Measurements from ENCODE around the gene LAMC3. TPM values are rescaled to one million over a fixed set of nuclear protein-coding genes. Genes with fewer than 3 reads are reported as not detected.
"Not testable (repeated sequence)": the region's sequence is repeated elsewhere in the genome, so short reads cannot be mapped to it uniquely, and the experiment has no call there.

The LAMC3 gene
- total and polyA plus RNA-seq, 5 donors, result 0.51 to 2.6 (median 1.4) TPM

- ATAC-seq, result no peak
- DNase-seq, result no peak
- H3K4me1 ChIP-seq (ENCODE audit: control insufficient read depth, insufficient read depth, low read length), result peaks cover 2% of the 10 kb centered on the region
- H3K27ac ChIP-seq (ENCODE audit: low read length), result no peak overlapping the region
- no peak overlapping the region for H3K4me3 ChIP-seq (ENCODE audit: low read length)
- WGBS, result 70% methylated on average over 10 of the region's 10 CpGs
- intact Hi-C loops (cut with DNase I), result no loop called here
- no peaks in the 10 kb centered on the region for H3K27me3 ChIP-seq (ENCODE audit: control insufficient read depth, insufficient read depth)
- no peaks in the 10 kb centered on the region for H3K9me3 ChIP-seq (ENCODE audit: control insufficient read depth, low read length)
Observed at GRCh38 chr9:131111186-131111853, 102.3 kb downstream of the LAMC3 start.

DNA sequence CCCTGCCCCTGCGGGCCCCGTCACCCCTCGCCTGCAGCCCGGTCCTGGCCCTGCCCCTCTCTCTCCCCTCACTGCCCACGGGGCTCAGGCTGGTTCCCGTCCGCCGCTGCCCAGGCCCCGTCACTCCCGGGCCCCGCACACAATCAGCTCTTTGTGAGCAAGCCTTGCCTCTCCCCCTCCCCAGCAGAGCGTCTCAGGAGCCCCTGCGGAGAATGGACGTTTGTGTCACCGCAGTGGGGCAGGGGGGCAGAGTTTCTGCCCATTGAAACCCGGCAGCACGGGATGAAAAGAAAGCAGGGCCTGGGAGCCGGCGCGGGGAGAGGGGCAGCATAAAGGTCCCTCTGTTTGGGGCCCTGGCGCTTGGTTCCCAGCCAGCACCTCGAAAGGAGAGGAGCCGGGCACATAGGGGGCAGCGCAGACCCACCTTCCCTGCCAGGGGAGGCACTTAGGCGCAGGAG lies 102.9 kb downstream of the LAMC3 start:
- no peak for ATAC-seq
- 76% methylated on average over 25 of the region's 25 CpGs for WGBS
- H3K27me3 ChIP-seq (ENCODE audit: control insufficient read depth, insufficient read depth), result no peaks in the 10 kb centered on the region
- no peak for DNase-seq
- no peak overlapping the region for H3K27ac ChIP-seq (ENCODE audit: low read length)
- no peak overlapping the region for H3K4me3 ChIP-seq (ENCODE audit: low read length)
- intact Hi-C loops (cut with DNase I), result no loop called here
- H3K9me3 ChIP-seq (ENCODE audit: control insufficient read depth, low read length), result no peaks in the 10 kb centered on the region
- peaks cover 2% of the 10 kb centered on the region for H3K4me1 ChIP-seq (ENCODE audit: control insufficient read depth, insufficient read depth, low read length)

DNA sequence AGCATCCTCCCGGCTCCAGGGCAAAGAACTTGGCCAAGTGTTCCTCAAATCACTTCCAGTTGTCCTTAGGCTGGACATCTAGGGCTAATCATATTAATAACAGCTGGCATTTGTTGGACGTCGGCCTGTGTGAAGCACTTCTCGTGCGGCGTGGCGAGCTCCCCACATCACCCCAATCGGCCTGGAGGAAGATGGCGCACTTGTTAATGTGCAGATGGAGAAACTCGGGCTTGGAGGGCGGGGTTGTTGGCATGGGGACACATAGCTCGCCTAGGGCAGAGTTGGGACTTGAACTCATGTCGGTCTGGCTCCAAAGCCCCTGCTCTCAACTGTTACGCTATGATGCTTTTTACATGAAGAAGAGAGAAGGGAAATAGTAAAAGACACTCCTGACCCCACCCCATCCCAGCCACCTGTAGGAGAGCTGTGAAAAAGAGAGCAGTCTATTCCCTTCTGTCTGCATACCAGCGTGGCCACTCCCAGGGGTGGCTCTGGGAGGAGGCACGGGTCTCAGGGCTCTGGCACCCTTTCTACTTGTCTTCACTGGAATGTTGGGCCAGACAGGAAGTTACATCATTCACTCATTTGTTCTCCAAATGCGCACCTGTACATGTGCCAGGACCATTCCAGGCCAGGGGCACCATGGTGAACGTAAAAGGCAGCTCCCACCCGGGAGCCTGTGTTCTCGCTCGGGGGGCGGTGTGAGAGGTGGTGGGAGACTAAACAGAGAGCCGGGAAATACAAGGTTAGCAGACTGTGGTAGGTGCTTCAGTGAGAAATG lies 103.6 kb downstream of the LAMC3 start:
- Histone ChIP-seq H3K9me3 (ENCODE audit: control insufficient read depth, low read length) (no peaks in the 10 kb centered on the region), H3K4me3 (ENCODE audit: low read length) (no peak overlapping the region), H3K27ac (ENCODE audit: low read length) (no peak overlapping the region), H3K27me3 (ENCODE audit: control insufficient read depth, insufficient read depth) (no peaks in the 10 kb centered on the region), H3K4me1 (ENCODE audit: control insufficient read depth, insufficient read depth, low read length) (no peaks in the 10 kb centered on the region)
- ATAC-seq, result no peak
- 83% methylated on average over 23 of the region's 23 CpGs for WGBS
- intact Hi-C loops (cut with DNase I), result no loop called here
- DNase-seq, result no peak

DNA sequence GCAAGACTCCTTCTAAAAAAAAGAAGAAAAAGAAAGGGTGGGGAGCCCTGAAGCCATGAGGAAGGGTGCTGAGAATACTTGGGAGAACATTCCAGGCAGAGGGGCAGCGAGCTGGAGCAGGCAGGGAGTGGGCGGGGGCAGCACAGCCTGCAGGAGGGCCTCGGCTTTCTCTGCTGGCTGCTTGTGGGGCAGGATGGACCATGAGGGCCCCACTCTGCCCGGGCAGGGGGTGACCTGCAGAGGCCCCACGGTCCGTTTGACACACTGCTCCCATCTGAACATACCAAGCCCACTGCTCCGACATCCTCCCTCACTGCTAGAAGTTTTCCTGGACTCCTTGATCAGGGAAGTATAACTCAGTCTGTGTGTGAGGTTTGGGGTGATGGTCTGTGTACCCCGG lies 104.7 kb downstream of the LAMC3 start:
- ATAC-seq (no peak), DNase-seq (no peak)
- WGBS, result 86% methylated on average over 8 of the region's 8 CpGs
- no peak overlapping the region for H3K4me3 ChIP-seq (ENCODE audit: low read length)
- no peaks in the 10 kb centered on the region for H3K4me1 ChIP-seq (ENCODE audit: control insufficient read depth, insufficient read depth, low read length)
- no peak overlapping the region for H3K27ac ChIP-seq (ENCODE audit: low read length)
- H3K27me3 ChIP-seq (ENCODE audit: control insufficient read depth, insufficient read depth), result no peaks in the 10 kb centered on the region
- intact Hi-C loops (cut with DNase I), result no loop called here
- H3K9me3 ChIP-seq (ENCODE audit: control insufficient read depth, low read length), result no peaks in the 10 kb centered on the region

- intact Hi-C loops (cut with DNase I), result no loop called here
- Histone ChIP-seq H3K4me3 (ENCODE audit: low read length) (no peak overlapping the region), H3K9me3 (ENCODE audit: control insufficient read depth, low read length) (no peaks in the 10 kb centered on the region), H3K4me1 (ENCODE audit: control insufficient read depth, insufficient read depth, low read length) (no peaks in the 10 kb centered on the region), H3K27ac (ENCODE audit: low read length) (no peak overlapping the region), H3K27me3 (ENCODE audit: control insufficient read depth, insufficient read depth) (no peaks in the 10 kb centered on the region)
- DNase-seq (no peak), ATAC-seq (no peak)
- 85% methylated on average over 8 of the region's 8 CpGs for WGBS
Observed at GRCh38 chr9:131114084-131114535, 105.1 kb downstream of the LAMC3 start.

DNA sequence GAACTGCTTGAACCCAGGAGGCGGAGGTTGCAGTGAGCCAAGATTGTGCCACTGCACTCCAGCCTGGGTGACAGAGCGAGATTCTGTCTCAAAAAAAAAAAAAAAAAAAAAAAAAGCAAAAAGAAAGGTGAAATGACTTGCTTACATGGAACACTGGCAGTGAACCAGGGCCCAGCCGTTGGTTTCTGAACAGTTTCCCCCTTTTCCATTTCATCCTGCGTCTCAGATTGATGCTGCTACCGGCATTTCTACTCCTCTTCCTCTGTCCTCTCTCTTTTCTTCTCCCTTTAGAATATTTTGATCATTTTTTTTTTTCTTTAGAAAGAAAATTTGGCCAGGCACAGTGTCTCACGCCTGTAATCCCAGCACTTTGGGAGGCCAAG lies 106.4 kb downstream of the LAMC3 start:
- H3K4me1 ChIP-seq (ENCODE audit: control insufficient read depth, insufficient read depth, low read length); intact Hi-C loops (cut with DNase I); ATAC-seq; H3K27ac ChIP-seq (ENCODE audit: low read length); H3K9me3 ChIP-seq (ENCODE audit: control insufficient read depth, low read length); DNase-seq; H3K27me3 ChIP-seq (ENCODE audit: control insufficient read depth, insufficient read depth); H3K4me3 ChIP-seq (ENCODE audit: low read length): not testable (repeated sequence)
- WGBS, result 93% methylated on average over 6 of the region's 6 CpGs

DNA sequence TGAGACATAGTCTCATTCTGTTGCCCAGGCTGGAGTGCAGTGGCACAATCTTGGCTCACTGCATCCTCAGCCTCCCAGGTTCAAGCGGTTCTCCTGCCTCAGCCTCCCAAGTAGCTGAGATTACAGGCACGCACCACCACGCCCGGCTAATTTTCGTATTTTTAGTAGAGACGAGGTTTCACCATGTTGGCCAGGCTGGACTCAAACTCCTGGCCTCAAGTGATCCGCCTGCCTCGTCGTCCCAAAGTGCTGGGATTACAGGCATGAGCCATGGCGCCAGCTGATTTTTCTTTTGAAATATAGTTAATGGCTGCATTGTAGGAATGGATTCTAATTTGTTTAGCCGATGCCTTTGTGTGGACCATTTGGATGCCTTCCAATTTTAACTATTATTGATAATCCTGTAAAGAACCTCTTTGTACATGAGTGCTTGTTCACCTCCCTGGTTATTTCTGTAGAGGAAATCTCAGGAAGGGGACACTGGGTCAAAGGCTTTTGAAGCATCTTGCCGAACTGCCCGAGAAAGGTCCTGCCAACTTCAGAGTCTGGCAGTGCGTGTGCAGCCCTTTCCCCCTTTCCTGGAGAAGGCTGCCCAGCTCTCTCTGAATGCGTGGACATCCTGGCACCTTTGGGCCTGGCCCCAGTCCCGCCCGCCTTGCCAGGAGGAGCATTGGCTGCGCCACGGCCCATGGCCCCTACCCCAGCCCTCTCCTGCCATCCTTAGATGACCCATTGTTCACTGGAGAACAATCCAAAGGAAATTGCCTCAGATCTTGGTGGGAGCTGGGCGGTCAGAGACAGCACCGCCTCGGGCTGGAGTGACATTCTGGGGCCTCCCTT lies 107.5 kb downstream of the LAMC3 start:
- DNase-seq (peak; percentile 64 to 80 (median 76)), ATAC-seq (peak; percentile 86 to 95)
- Histone ChIP-seq H3K4me1 (ENCODE audit: control insufficient read depth, insufficient read depth, low read length) (no peaks in the 10 kb centered on the region), H3K27ac (ENCODE audit: low read length) (peak overlapping the region; percentile 36), H3K4me3 (ENCODE audit: low read length) (no peak overlapping the region), H3K27me3 (ENCODE audit: control insufficient read depth, insufficient read depth) (no peaks in the 10 kb centered on the region), H3K9me3 (ENCODE audit: control insufficient read depth, low read length) (no peaks in the 10 kb centered on the region)
- intact Hi-C loops (cut with DNase I), result no loop called here
- WGBS, result 69% methylated on average over 22 of the region's 22 CpGs

DNA sequence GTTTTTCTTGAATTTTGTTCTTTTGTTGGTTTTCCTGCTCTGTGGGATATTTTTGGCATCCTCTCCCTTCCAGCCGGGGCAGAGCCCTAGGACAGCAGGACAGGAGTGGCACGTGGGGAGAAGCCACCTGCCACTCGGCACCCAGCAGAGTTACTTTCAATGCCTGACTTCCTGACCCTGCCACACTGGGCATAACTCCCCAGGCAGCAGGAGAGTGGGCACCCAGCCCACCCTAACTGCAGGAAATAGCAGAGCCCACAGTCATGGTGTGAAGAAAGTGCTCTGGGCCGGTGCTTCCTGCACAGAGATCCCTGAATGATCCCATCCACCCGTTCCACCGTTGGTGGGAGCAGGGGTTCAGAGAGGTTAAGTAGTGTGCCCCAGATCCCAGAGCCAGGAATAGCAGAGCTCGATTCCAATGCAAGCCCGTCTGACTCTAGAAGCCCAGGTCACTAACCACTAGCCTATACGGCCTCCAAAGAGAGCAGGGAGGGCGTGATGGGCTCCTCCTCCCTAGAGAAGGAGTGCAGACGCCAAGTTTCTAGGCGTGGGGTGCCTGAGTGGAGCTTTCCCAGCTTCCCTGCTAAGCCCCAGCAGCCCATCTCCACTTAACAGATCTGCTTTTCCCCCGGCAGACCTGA lies 108.3 kb downstream of the LAMC3 start:
- intact Hi-C loops (cut with DNase I), result no loop called here
- DNase-seq, result peak in 1 of 3 donors; percentile 48
- H3K4me1 ChIP-seq (ENCODE audit: control insufficient read depth, insufficient read depth, low read length), result no peaks in the 10 kb centered on the region

DNA sequence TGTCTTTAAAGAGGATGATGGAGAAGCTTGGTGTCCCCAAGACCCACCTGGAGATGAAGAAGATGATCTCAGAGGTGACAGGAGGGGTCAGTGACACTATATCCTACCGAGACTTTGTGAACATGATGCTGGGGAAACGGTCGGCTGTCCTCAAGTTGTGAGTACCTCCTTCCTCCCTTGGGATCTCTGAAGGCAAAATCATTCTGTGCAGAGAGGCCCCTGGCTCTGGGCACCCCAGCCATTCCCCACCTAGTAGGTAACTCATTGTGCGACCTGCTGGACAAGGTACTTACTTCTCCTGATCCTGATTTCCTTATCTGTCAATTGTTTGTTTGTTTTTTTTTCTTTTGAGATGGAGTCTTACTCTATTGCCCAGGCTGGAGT lies 108.8 kb downstream of the LAMC3 start:
- intact Hi-C loops (cut with DNase I), result no loop called here
- 57% methylated on average over 4 of the region's 4 CpGs for WGBS
- Histone ChIP-seq H3K4me3 (ENCODE audit: low read length) (no peak overlapping the region), H3K27me3 (ENCODE audit: control insufficient read depth, insufficient read depth) (no peaks in the 10 kb centered on the region), H3K27ac (ENCODE audit: low read length) (peak overlapping the region; percentile 92), H3K4me1 (ENCODE audit: control insufficient read depth, insufficient read depth, low read length) (no peaks in the 10 kb centered on the region), H3K9me3 (ENCODE audit: control insufficient read depth, low read length) (no peaks in the 10 kb centered on the region)
- no peak for DNase-seq
- ATAC-seq, result no peak

More for the DNA sequence above, 108.3 kb downstream of the LAMC3 start:
- ATAC-seq, result peak; percentile 63 to 73
- 51% methylated on average over 13 of the region's 13 CpGs for WGBS
- Histone ChIP-seq H3K9me3 (ENCODE audit: control insufficient read depth, low read length) (no peaks in the 10 kb centered on the region), H3K4me3 (ENCODE audit: low read length) (no peak overlapping the region), H3K27me3 (ENCODE audit: control insufficient read depth, insufficient read depth) (no peaks in the 10 kb centered on the region), H3K27ac (ENCODE audit: low read length) (peak overlapping the region; percentile 92)

DNA sequence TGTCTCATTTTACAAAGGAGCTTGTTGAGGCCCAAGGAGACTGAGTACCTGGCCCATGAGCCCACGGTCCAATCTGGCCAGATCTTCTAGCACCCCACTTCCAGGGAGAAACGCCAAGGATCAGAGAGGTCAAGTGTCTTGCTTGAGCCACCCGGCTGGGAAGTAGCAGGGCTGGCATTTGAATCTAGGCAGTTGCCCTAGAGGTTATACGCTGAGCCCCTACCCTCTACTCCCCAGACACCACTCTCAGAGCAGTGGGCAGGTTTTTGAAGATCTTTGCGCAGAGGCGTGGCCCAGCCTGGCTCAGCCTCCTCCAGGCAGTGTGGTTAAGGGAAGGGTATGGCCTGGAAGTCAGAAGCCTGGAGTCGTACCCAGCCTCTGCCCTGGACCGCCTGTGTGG lies 110.6 kb downstream of the LAMC3 start:
- no peak overlapping the region for H3K27ac ChIP-seq (ENCODE audit: low read length)
- no peaks in the 10 kb centered on the region for H3K9me3 ChIP-seq (ENCODE audit: control insufficient read depth, low read length)
- WGBS, result 74% methylated on average over 8 of the region's 8 CpGs
- intact Hi-C loops (cut with DNase I), result no loop called here
- no peaks in the 10 kb centered on the region for H3K27me3 ChIP-seq (ENCODE audit: control insufficient read depth, insufficient read depth)
- no peaks in the 10 kb centered on the region for H3K4me1 ChIP-seq (ENCODE audit: control insufficient read depth, insufficient read depth, low read length)
- no peak for DNase-seq
- ATAC-seq, result no peak
- H3K4me3 ChIP-seq (ENCODE audit: low read length), result no peak overlapping the region

All from right cardiac atrium (tissue), 5 donors.